Nephron (organoid): ENCODE measurements around the gene TRAF4.
A peak's percentile ranks its signal among the peaks of the same experiment; 100 is the strongest.
"Not testable (repeated sequence)": the region's sequence is repeated elsewhere in the genome, so short reads cannot be mapped to it uniquely, and the experiment has no call there.

Source experiments
- H3K27ac Mint-ChIP-seq, 3 experiments: 2 replicates each; pipeline ENCODE4 v1.8.0; 2020; ENCODE audit warnings: mixed read lengths in 3 of 3, mild to moderate bottlenecking in 2 of 3, moderate library complexity in 1 of 3
- H3K27me3 Mint-ChIP-seq: 2 replicates; pipeline ENCODE4 v1.8.0; 2021; ENCODE audit warnings: low read depth, mild to moderate bottlenecking, moderate library complexity, mixed read lengths
- H3K36me3 Mint-ChIP-seq: 2 replicates; pipeline ENCODE4 v1.8.0; 2020; ENCODE audit warnings: low read depth, mixed read lengths
- H3K4me1 Mint-ChIP-seq: 2 replicates; pipeline ENCODE4 v1.8.0; 2020; ENCODE audit warnings: mixed read lengths
- H3K4me3 Mint-ChIP-seq, 3 experiments: 2 replicates each; pipeline ENCODE4 v1.8.0; 2020; ENCODE audit warnings: mild to moderate bottlenecking in 3 of 3, mixed read lengths in 3 of 3, moderate library complexity in 2 of 3
- H3K9me3 Mint-ChIP-seq: 2 replicates; pipeline ENCODE4 v1.8.0; 2020; ENCODE audit warnings: mixed read lengths
- CTCF ChIP-seq, 3 experiments: fragments of 200-600 bp; sonication (generic); IDR thresholded peaks; one replicate each; pipeline ENCODE4 v1.5.0; 2021; ENCODE audit warnings: antibody characterized with exemption in 3 of 3; ENCODE audit not compliant: unreplicated experiment in 3 of 3

Gene TRAF4

GRCh38 chr17:28774206-28774605 lies 30.4 kb downstream of the TRAF4 start:
- Mint-ChIP-seq H3K4me1 (no peaks in the 10 kb centered on the region), H3K36me3 (peaks cover 39% of the 10 kb centered on the region), H3K27me3 (no peaks in the 10 kb centered on the region), H3K4me3 (no peak overlapping the region), H3K9me3 (no peaks in the 10 kb centered on the region), H3K27ac (no peak overlapping the region)
- no peak for TF ChIP-seq CTCF (IDR thresholded peaks at IDR 0.05; ENCODE audit: unreplicated experiment in 3 of 3)

- Mint-ChIP-seq H3K27ac (no peak overlapping the region), H3K9me3 (no peaks in the 10 kb centered on the region), H3K4me3 (no peak overlapping the region), H3K4me1 (no peaks in the 10 kb centered on the region), H3K36me3 (peaks cover 44% of the 10 kb centered on the region), H3K27me3 (no peaks in the 10 kb centered on the region)
- no peak for TF ChIP-seq CTCF (IDR thresholded peaks at IDR 0.05; ENCODE audit: unreplicated experiment in 3 of 3)
Observed at GRCh38 chr17:28777178-28777577, 33.4 kb downstream of the TRAF4 start.

GRCh38 chr17:28779601-28780000 lies 35.8 kb downstream of the TRAF4 start:
- H3K4me3 Mint-ChIP-seq, H3K27me3 Mint-ChIP-seq, H3K4me1 Mint-ChIP-seq, H3K27ac Mint-ChIP-seq, H3K9me3 Mint-ChIP-seq: not testable (repeated sequence)
- peaks cover 32% of the 10 kb centered on the region for H3K36me3 Mint-ChIP-seq

GRCh38 chr17:28783161-28783560 lies 39.4 kb downstream of the TRAF4 start:
- no peaks in the 10 kb centered on the region for H3K4me1 Mint-ChIP-seq
- H3K4me3 Mint-ChIP-seq = no peak overlapping the region
- no peaks in the 10 kb centered on the region for H3K9me3 Mint-ChIP-seq
- H3K27ac Mint-ChIP-seq = no peak overlapping the region
- H3K36me3 Mint-ChIP-seq = peaks cover 23% of the 10 kb centered on the region
- no peak for TF ChIP-seq CTCF (IDR thresholded peaks at IDR 0.05; ENCODE audit: unreplicated experiment in 3 of 3)
- no peaks in the 10 kb centered on the region for H3K27me3 Mint-ChIP-seq

GRCh38 chr17:28788100-28788499 lies 44.3 kb downstream of the TRAF4 start:
- H3K27me3 Mint-ChIP-seq = no peaks in the 10 kb centered on the region
- TF ChIP-seq CTCF (IDR thresholded peaks at IDR 0.05; ENCODE audit: unreplicated experiment in 3 of 3) = no peak
- H3K4me3 Mint-ChIP-seq = no peak overlapping the region
- H3K36me3 Mint-ChIP-seq = peaks cover 6% of the 10 kb centered on the region
- H3K4me1 Mint-ChIP-seq = peaks cover 2% of the 10 kb centered on the region
- H3K27ac Mint-ChIP-seq = no peak overlapping the region
- H3K9me3 Mint-ChIP-seq = no peaks in the 10 kb centered on the region

GRCh38 chr17:28792877-28793661 lies 49.3 kb downstream of the TRAF4 start:
- Mint-ChIP-seq H3K4me3 (no peak overlapping the region), H3K27ac (peak overlapping the region in 1 of 3 experiments; percentile 13), H3K4me1 (peaks cover 5% of the 10 kb centered on the region), H3K27me3 (no peaks in the 10 kb centered on the region), H3K9me3 (no peaks in the 10 kb centered on the region), H3K36me3 (peaks cover 16% of the 10 kb centered on the region)
- TF ChIP-seq CTCF (IDR thresholded peaks at IDR 0.05; ENCODE audit: unreplicated experiment in 3 of 3) = no peak

- not testable (repeated sequence) for H3K27ac Mint-ChIP-seq, H3K4me1 Mint-ChIP-seq, H3K27me3 Mint-ChIP-seq, H3K9me3 Mint-ChIP-seq, H3K4me3 Mint-ChIP-seq
- H3K36me3 Mint-ChIP-seq = peaks cover 16% of the 10 kb centered on the region
Observed at GRCh38 chr17:28794846-28795441, 51.1 kb downstream of the TRAF4 start.
